Left cardiac atrium (tissue), 4 donors: ENCODE measurements around the gene C1orf52. TPM values are rescaled to one million over a fixed set of nuclear protein-coding genes. Genes with fewer than 3 reads are reported as not detected.

Experiments used
- ATAC-seq, 2 donors: fragments of 200-7000 bp; cut with Tn5 transposase; one replicate each; pipeline ENCODE4 v1.9.1; 2020; ENCODE audit warnings: mild to moderate bottlenecking in 2 of 2, moderate library complexity in 2 of 2
- DNase-seq: peaks from one replicate; pipeline ENCODE4 v3.0.0-alpha.2; 2020
- intact Hi-C, 2 donors: fragments of 100-400 bp; cut with DNase I; formaldehyde crosslinking; loops; one replicate each; pipeline versions ENCODE4 v1.14.1 to v1.15.1; 2022 to 2023
- total RNA-seq, 2 donors: library from RNA; stranded (reverse); fragmentation: NEBNext Ultra II Directional; extraction: Animal tissue kit (Norgen Biotek cat#: 25700); gene quantifications; one replicate each; pipeline ENCODE4 v1.2.1, GENCODE V29; 2021
- donor health status: DM: no; HTN: yes; CAD: no.
- donor health status: DM: no; HTN: yes; CAD: no; lungs with severe emphysema.
- donor health status: DM: yes; HTN: yes; CAD: no.
- donor health status: Dilated cardiomyopathy.

Gene C1orf52
- total RNA-seq, 2 donors from 2014 or later: 15.6 to 17.6 TPM

DNA sequence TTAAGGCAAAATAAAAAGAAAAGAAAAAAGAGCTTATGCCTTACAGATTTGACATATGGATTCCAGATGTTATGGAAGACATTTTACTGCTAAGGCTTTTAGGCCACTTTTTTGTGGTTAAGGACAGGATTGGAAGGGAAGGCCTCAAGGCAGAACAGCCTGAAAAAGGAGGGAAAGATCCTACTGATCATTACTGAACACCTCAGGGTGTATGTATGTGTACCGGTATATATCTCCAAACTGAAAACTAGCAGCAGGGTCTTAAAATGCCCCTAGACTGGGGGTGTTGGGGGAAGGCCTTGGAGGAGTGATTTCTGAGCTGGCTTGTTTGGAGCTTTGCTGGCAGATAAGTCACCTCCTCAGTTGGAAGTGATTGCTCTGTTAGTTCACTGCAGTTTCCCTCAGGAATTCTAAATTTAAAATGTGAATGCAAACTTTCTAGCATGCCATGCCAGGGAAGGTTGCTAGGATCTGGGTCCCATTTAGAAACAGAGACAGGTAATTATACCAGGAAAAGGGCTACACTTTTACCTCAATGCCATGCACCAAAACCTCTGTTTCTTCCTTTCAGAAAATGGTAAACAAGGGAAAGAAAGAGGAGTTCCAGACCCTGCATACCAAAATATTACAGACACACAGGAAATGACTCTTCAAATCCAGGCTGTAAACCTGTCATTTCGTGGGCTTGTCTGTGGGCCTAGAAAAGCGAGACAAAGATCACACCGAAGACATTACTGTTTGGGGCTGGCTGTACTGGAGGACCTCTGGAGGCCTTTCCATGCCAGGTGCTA, 15.0 kb downstream of the C1orf52 start:
- DNase-seq (no peak), ATAC-seq (no peak)
- intact Hi-C loops: no loop called here

DNA sequence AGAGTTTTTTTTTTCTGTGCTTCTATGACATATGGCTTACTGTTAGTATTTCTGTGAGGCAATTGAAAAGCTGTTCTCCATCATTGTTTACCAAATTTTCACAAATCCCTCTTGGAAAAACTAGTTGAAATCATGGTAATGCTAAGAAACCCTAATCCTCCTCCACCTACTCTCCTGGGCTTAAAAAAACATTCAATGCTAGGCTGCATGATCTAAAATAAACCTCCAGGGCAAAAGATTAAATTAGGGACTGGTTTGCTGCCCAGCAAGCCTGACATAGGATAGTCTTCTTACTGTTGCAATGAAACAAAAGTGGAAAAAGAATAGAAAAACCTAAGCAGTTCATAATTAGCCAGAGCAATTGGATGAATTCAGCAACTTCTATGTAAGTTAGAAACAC, 16.1 kb downstream of the C1orf52 start:
- no peak for ATAC-seq
- no peak for DNase-seq
- intact Hi-C loops: no loop called here

DNA sequence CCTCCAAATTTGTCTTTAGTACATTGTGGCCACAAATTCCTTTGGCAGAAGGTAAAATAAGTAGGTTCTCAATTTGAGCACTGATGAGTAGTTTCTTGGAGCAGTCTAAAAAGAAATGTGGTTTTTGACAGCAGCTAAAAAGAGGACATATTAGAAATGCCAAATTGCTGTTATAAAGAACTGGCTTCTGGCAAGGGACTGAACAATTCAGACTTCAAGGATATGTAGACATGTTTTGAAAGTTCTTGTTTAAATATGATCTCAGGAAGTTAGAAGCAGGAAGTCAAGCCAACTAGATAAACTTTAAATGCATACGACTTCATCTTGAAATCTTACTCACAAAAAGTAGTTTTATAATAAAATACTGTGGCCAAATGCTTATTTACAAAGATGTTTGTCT, 18.8 kb downstream of the C1orf52 start:
- ATAC-seq: no peak
- no peak for DNase-seq
- intact Hi-C loops: no loop called here

DNA sequence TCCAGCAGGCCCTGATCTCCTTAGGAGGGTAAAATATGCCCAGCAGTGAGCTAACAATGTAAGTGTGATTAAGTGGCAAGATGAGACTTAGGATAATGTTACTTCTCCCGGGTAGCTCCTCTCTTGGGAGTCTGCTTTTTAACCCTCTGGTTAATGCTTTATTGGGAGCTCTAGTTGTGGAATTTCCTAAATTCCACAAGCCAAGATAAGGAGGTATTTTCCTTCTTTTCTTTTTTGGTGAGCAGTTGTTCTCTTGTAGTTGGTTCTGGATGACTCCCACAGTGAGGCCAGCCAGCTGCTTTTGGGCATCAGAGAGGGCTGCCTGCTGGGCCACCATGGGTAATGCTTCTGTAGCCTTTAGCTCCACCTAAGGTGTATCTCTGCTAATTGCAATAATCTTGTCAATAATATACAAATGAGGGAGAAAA, 19.3 kb downstream of the C1orf52 start:
- DNase-seq (no peak), ATAC-seq (peak; percentile 55 to 69)
- intact Hi-C loops: no loop called here

DNA sequence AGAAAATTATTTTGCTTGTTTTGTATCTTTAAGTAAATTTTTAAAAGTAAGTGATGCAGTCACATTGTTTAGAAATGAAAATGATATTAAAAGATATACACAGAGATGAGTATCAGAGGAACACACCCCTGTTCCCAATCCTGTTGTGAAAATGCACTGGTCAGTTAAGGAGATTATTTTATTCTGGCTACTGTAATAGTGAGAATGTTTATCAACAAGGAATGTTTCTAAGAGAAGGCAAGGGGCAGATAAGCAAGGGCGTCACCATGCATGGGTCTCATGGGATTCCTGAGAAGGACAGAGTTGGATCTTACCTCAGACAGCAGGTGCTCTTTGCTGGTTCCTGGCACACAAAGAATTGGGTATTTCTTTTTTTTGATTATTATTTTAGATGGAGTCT, 21.8 kb downstream of the C1orf52 start:
- ATAC-seq (no peak), DNase-seq (no peak)
- intact Hi-C loops: no loop called here

DNA sequence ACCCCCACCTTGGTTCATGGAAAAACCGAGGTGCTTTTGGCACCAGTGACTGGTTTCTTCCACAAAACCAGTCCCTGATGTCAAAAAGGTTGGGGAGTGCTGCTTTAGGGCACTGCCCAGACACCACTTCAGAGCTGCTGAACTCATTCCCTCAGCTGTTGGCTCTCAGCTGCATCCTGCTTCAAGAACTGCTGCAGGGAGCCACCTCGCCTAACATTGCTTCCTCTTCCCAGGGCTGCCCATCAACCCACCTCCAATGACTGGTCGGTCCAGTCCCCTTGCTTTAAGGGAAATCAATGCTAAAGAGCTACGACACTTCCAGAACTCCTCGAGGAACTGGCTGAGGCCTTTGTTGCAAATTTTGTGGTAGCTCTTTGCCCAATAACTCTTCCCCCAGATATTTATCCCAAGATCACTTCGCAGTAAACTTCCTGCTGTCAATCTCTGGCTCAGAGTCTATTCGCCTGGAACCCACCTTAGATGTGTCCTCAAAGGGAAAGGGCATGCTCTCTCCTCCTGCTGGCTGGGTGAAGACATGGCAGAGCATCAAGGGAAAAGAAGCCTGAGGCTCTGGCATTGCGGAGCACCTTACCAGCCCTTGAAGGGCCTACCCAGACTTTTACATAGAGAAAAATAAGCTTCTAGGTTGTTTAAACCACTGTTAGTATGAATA, 29.0 kb downstream of the C1orf52 start:
- intact Hi-C loops: no loop called here
- no peak for DNase-seq
- ATAC-seq: no peak

DNA sequence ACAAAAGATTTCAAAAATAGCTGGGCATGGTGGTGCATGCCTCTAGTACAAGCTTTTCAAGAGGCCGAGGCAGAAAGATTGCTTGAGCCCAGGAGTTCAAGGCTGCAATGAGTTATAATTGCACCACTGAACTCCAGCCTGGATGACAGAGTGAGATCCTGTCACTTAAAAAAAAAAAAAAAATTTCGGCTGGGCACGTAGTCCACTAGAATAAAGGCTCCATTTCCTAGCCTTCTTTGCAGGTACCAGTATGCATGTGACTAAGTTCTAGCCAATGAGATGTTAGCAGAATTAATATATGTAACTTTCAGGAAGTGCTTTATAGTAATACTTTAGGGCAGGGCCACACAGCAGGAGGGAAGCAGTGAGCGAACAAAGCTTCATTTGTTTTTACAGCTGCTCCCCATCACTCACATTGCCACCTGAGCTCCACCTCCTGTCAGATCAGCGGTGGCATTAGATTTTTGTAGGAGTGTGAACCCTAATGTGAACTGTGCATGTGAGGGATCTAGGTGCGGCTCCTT, 29.8 kb downstream of the C1orf52 start:
- ATAC-seq (no peak), DNase-seq (no peak)
- intact Hi-C loops: no loop called here

DNA sequence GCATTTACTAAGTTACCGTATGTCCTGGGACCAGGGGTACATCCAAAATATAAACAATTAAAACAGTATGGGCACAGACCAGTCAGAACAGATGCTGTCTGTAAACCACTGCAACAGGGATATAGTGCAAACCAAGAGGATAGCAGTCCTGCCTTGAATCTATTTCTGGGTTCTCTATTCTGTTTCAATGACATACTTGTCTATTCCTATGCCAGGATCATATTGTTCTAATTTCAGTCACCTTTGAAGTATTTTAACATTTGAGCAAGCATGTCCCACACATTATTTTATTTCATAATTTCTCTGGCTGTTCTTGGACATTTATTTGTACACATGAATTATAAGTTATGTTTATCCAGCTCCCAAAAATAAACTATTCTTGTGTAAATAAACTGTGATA, 30.5 kb downstream of the C1orf52 start:
- DNase-seq (no peak), ATAC-seq (peak; percentile 46 to 69)
- intact Hi-C loops: no loop called here

DNA sequence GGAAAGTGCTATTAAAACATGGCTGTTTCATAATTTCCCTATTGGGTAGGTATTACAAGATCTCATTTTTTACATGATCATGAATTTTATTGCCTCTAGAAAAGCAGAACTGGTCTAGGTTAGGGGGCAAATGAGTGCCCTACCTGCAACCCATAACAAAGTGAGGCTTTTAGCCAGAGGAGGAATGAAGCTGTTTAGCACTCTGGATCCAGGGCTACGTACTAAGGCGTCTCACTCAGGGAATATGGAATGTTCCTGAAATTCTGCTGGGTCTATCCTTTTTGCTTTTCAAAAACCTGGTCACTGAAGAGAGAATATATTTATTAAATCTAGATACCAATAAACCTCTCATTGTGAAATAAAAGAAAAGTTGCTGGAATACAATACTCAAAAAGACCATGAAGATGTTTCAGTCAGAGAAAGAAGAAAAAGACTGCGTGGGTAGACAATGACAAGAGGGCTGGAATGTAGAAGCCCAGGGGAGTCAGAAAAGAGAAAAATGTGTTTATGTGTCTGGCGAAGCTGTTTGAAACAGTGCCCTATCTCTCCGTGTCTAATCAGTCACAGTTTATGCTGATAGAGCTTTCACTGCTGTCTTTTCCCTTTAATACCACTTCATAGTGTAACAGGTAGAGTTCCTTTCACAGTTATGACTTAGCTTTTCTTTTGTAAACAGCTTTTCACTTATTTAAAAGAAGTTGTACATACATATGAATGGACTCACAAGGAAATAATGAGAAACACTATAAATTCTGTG, 33.7 kb downstream of the C1orf52 start:
- ATAC-seq: peak in 1 of 2 donors; percentile 56
- intact Hi-C loops: no loop called here
- no peak for DNase-seq

DNA sequence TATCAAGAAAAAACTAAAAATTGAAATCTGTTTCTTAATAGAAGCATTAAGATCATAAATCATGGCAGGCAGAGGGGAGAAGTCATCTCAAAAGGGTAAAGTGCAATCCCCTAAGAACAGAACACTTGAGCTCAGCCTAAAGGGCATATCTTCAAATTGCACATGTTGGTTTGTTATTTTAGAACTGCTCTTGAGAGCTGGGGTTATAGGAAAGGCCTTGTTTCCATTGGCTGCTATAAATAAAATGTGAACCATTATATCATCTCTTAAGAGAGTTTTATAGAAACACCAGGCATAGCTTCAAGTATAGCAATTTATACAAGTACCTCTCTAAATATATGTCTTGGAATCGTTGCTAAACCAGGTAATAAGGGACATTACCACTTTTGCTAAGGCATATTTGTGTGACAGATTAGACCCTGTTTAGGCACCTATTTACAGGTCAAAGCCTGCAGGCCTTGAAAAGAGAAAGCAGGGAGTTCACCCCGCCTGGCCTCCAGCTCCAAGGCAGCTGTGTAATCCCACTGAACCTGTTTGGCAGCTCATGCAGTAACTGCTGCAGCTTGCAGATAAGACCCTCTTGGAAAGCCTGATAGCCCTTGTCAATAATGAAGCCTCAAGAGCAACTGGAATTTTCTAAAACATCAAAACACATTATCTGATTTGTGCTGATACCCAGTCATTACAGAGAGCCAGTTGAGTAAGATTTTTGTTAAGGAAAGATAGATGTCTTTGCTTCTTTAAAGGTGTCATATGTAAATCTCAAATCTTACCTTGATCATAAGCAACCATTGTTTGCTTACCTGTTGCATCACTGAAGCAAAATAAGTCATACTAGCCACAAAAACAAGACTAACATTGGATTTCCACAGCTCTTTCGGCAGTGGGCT, 34.5 kb downstream of the C1orf52 start:
- ATAC-seq: peak; percentile 38 to 67
- DNase-seq: no peak
- intact Hi-C loops: no loop called here

DNA sequence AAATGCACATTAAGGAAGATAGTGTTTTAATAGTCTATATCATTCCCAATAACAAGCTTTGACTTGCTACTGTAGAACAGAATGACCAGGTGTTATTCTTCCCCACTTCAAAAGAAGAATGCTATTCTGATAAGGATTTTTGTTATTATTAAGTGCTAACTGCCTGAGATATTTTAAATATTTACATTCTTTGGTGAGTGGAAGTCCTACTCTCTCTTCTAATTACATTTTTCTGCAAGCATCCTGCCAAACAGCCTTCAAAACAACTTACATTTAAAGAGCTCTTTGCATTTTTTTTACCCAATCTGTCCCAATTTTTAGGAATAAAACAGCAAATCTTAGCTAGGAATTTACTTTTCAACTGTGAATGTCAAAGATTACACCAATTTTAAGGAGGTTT, 35.2 kb downstream of the C1orf52 start:
- DNase-seq (no peak), ATAC-seq (no peak)
- intact Hi-C loops: no loop called here

DNA sequence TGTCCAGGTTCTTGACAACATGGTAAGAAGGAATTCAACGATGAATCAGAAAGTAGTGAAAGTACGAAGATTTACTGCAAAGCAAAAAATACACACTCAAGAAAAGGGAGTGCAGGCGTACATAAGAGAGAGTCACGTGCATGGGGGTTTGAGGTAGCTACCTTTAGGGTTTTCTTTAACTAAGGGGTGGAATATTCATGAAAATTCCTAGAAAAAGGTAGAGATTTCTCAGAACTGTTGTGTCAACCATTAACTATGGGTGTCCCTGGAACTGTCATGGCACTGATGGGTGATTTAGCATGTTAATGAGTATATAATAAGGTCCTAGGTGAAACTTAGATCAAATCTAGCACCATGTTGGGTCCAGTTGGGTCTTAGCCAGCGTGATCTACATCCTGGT, 36.1 kb downstream of the C1orf52 start:
- ATAC-seq: no peak
- no peak for DNase-seq
- intact Hi-C loops: no loop called here

DNA sequence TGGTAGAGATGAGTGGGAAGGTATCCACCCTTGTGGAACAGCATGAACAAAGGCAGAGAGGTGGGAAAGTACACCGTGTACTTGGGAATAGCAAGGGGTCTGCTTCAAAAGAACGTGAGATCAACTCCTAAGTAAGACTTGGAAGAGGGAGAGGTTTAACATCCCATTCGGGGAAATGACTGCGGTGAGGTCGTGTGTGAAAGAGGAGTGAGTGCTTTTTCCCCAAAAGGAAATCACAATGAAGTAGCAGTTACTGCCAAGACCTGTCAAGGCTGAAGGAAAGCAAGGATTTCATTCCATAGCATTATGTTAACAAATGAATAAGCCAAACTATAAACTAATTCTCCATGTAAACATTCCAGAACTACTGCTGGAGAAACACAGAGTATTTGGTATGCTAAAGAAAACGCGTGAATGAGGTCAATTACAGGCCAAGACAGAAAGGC, 38.7 kb downstream of the C1orf52 start:
- no peak for DNase-seq
- intact Hi-C loops: no loop called here
- ATAC-seq: no peak

DNA sequence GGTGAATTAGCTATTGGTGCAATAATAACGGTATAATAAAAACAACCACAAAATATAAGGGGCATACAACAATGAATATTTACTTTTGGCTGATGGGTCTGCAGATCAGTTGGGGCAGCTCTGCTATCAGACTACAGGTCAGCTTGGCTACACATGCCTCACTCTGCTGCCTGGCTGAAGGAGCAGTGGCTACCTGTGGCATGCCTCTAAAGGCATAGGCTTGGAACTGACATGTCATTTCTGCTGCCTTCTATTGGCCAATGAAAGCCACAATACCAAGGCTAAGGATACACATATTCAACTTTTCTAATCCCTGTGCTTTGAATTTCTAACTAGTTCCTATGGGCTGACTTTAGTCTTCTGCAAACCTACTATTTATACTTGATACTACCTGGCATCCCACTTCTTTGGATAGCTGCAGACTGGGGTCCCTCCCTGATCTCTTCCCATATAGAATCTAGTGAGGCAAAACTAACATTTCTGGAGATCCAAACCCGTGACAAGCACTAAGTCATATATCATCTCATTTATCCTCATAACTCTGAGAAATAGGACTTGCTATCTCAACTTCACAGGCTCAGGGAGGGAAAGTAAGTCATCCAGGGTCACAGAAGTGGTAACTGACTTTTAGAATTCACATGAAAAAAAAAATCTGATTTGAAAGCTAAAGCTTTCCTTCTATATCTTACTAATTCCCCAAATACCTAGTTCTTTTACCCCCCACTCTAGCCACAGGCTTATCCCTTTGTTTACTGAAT, 39.4 kb downstream of the C1orf52 start:
- DNase-seq: no peak
- intact Hi-C loops: no loop called here
- no peak for ATAC-seq

DNA sequence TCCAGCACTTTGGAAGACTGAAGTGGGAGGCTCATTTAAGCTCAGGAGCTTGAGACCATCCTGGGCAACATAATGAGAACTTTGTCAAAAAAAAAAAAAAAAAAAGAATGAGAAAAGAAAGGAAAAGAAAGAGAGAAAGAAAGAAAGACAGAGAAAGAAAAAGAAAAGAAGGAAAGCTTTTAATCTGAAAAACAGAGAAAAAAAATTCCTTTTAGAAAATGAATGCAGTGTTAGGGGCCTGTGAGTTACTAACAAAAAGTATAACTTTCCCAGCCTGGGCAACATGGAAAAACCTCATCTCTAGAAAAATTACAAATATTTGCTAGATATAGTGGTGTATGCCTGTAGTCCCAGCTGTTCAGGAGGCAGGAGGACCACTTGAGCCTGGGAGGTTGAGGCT, 42.8 kb downstream of the C1orf52 start:
- DNase-seq: no peak
- no peak for ATAC-seq
- intact Hi-C loops: no loop called here

DNA sequence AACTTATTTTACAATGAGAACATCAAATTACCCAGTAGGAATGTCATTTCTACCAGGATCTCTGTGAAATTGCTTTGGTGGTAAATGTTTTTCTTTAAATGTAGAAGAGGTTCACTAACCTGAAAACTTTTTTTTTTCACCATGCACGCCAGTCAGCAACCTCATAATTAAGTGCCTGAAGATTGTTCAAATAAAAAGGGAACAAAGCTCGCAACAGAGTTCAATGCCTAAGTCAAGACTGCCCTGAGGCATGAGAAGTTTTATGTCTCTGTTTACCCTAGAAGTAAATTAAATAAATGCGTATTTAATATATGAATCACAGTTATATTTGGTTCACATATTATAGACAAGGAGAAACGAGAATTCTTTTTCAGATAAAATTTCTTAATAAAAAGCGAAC, 44.8 kb downstream of the C1orf52 start:
- DNase-seq: no peak
- intact Hi-C loops: no loop called here
- no peak for ATAC-seq

DNA sequence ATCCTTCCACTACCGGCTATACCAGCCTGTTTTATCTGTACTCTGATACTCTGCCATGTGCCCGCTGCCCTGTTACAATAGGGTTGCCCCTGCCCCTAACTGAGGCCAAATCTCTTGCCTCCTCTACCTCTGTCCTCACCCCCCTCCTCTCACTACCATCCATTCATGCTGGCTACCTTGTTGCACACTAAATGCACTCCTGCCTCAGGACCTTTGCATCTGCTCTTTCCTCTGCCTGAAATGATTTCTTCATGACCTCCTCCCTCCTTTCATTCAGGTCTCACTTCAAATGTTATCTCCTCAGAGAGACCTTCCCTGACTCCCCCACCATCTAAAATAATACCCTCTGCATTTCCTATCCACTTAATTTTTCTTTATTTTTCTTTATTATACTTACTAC, 51.0 kb downstream of the C1orf52 start:
- intact Hi-C loops: no loop called here
- DNase-seq (no peak), ATAC-seq (no peak)

DNA sequence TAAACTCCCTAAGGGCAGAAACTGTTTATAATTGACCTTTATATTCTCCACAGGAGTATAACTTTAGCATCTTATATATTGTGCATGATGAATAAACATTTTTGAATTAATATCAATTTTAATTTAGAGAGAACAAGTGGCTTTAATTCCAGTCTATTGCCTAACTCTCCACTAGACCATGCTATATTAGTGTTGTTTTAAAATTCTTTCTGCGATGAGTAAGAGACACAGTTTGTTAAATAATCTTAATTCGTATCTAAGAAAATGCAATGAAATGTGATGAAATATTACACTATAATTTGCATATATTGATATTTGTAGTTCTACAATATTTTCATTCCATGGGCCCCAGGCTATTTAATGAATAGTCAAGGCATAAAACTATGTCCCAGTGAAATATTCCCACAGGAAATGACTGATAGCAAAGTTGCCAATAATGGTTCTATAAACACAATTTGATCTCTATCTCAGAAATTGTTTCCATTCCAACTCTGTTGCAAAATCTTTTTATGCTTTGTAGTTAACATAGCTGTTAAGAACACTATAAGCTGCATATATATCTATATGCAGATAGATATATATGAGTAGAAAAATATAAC, 55.8 kb downstream of the C1orf52 start:
- intact Hi-C loops: no loop called here
- no peak for ATAC-seq
- no peak for DNase-seq
